ENCODE measurements around the gene CCDC124. TPM values are rescaled to one million over a fixed set of nuclear protein-coding genes. Genes with fewer than 3 reads are reported as not detected.
A peak's percentile ranks its signal among the peaks of the same experiment; 100 is the strongest.

CCDC124 gene
- 165 and 247 TPM in 2 replicates for total RNA-seq (2014; rRNA removed)
- percentile 75 among the genes with signal in this experiment for Bru-seq, nascent RNA
- percentile 83 among the genes with signal in this experiment for BruChase-seq, experiment 1, labeled RNA remaining after a 6-hour chase
- BruChase-seq, experiment 2, labeled RNA remaining after a 2-hour chase: percentile 73 among the genes with signal in this experiment
- long read RNA-seq, transcript CCDC124-201 (5 exons, 938 nt): major isoform, 106 of 161 reads
- long read RNA-seq, partial matches to known transcripts: 44 of 161 reads
- long read RNA-seq, other reads (novel, unspliced or antisense): 8 of 161 reads

- intact Hi-C loops (cut with micrococcal nuclease): loop anchor here (1.0 to 2.0 kb wide), 2 partner anchors 62 to 74 kb away; partner anchors contain the start of gene RPL18A
- Histone ChIP-seq H4K20me1 (ENCODE audit: low read length) (no peaks in the 10 kb centered on the region), H3K9me2 (replicated peaks; ENCODE audit: low read length) (no peaks in the 10 kb centered on the region), H3K9ac (ENCODE audit: low read length) (peak within 1 kb of the TSS; percentile 94), H3K36me3 (ENCODE audit: low read depth, low read length) (no peaks in the 10 kb centered on the region), H3F3A (ENCODE audit: low read length, unreplicated experiment) (no peaks in the 10 kb centered on the region), H3K4me2 (ENCODE audit: low read length) (peak within 1 kb of the TSS; percentile 99), H3K9me3 (ENCODE audit: low read length) (no peaks in the 10 kb centered on the region), H3K27me3 (ENCODE audit: low read length) (no peaks in the 10 kb centered on the region), H3K79me2 (ENCODE audit: low read length) (peaks cover 22% of the 10 kb centered on the region), H3K27ac (ENCODE audit: low read length) (peak within 1 kb of the TSS; percentile 83), H3K4me3 (ENCODE audit: low read length) (peak within 1 kb of the TSS; percentile 86), H2AFZ (ENCODE audit: low read length) (peak within 1 kb of the TSS; percentile 84), H3K4me1 (ENCODE audit: insufficient read depth, low read length) (peaks cover 9% of the 10 kb centered on the region)
- CTCF ChIA-PET: interaction anchor here (0.5 to 2.5 kb wide), 5 partner anchors 62 to 1737 kb away, joined by 3 to 105 read pairs (median 6); partner anchors contain the start of genes RPL18A and SLC5A5
- ATAC-seq (peak; percentile 84), DNase-seq (peak; percentile 95)
- BruUV-seq (replicated peaks): TSS peak; percentile 78
- POLR2A ChIA-PET (ENCODE audit: unreplicated experiment): interaction anchor here (0.6 to 1.0 kb wide), 5 partner anchors 15 to 73 kb away, joined by 3 to 11 read pairs (median 3); partner anchors contain the start of gene RPL18A
- TF ChIP-seq CTCF (conservative IDR thresholded peaks at IDR 0.05; ENCODE audit: low read depth, low read length) (peak; percentile 95), EZH2phosphoT487 (IDR thresholded peaks at IDR 0.05; ENCODE audit: borderline replicate concordance, low read length) (no peak)
Measured at GRCh38 chr19:17932485-17933338, at the start of gene CCDC124. TSS of gene CCDC124 (plus strand) at chr19:17933015. CDS start at chr19:17936421, 3,406 bp downstream.

GRCh38 chr19:17883627-17884410, 49.0 kb upstream of the CCDC124 start:
- no peaks in the 10 kb centered on the region for H3K9me3 ChIP-seq (ENCODE audit: low read length)
- H3K9me2 ChIP-seq (replicated peaks; ENCODE audit: low read length): no peaks in the 10 kb centered on the region

More at GRCh38 chr19:17883627-17884410, 49.0 kb upstream of the CCDC124 start:
- Histone ChIP-seq H3F3A (ENCODE audit: low read length, unreplicated experiment) (no peaks in the 10 kb centered on the region), H4K20me1 (ENCODE audit: low read length) (no peaks in the 10 kb centered on the region), H2AFZ (ENCODE audit: low read length) (no peak overlapping the region), H3K4me1 (ENCODE audit: insufficient read depth, low read length) (no peaks in the 10 kb centered on the region), H3K4me2 (ENCODE audit: low read length) (no peak overlapping the region), H3K4me3 (ENCODE audit: low read length) (no peak overlapping the region), H3K27me3 (ENCODE audit: low read length) (no peaks in the 10 kb centered on the region), H3K27ac (ENCODE audit: low read length) (no peak overlapping the region), H3K36me3 (ENCODE audit: low read depth, low read length) (no peaks in the 10 kb centered on the region), H3K79me2 (ENCODE audit: low read length) (no peaks in the 10 kb centered on the region), H3K9ac (ENCODE audit: low read length) (no peak overlapping the region)
- DNase-seq (no peak), ATAC-seq (no peak)
- BruUV-seq (replicated peaks): no TSS peak
- ChIA-PET POLR2A (ENCODE audit: unreplicated experiment) (no interaction called here), CTCF (no interaction called here)
- intact Hi-C loops (cut with micrococcal nuclease): no loop called here
- TF ChIP-seq EZH2 (IDR thresholded peaks at IDR 0.05; ENCODE audit: low read length, unreplicated experiment) (no peak), EZH2phosphoT487 (IDR thresholded peaks at IDR 0.05; ENCODE audit: borderline replicate concordance, low read length) (no peak), CTCF (conservative IDR thresholded peaks at IDR 0.05; ENCODE audit: low read depth, low read length) (no peak)

All from PC-3 (cell line).